HL-60 (cell line): ENCODE results near the gene GSG1L2.

Source experiments
- DNase-seq, 2 experiments: peaks; one replicate each; pipeline ENCODE4 v3.0.0-alpha.2; 2010 to 2020; ENCODE audit warnings: low read depth in 1 of 2, low spot score in 1 of 2
- H3K27ac ChIP-seq: fragments of 250-450 bp; sonication (Bioruptor Pico); replicated peaks from 2 replicates; pipeline ENCODE4 v1.5.1; 2020; ENCODE audit warnings: mild to moderate bottlenecking, moderate library complexity
- H3K27me3 ChIP-seq: fragments of 250-450 bp; sonication (Bioruptor Pico); 2 replicates; pipeline ENCODE4 v1.5.1; 2021; ENCODE audit warnings: mild to moderate bottlenecking, moderate library complexity; ENCODE audit not compliant: insufficient read depth, poor library complexity, severe bottlenecking
- H3K4me3 ChIP-seq: replicated peaks from 2 replicates; pipeline ENCODE4 v1.5.1; 2011; ENCODE audit warnings: mild to moderate bottlenecking, control low read depth, low read length; ENCODE audit not compliant: insufficient read depth
- CTCF ChIP-seq: IDR thresholded peaks from one replicate; pipeline ENCODE4 v1.5.1; 2011; ENCODE audit warnings: low read length, control low read depth, inconsistent platforms; ENCODE audit not compliant: insufficient read depth
- GABPA ChIP-seq: IDR thresholded peaks from 2 replicates; pipeline ENCODE4 v1.6.1; 2012; ENCODE audit warnings: low read depth
- POLR2AphosphoS5 ChIP-seq: IDR thresholded peaks from 2 replicates; pipeline ENCODE4 v1.6.1; 2012; ENCODE audit warnings: low read depth
- REST ChIP-seq: IDR thresholded peaks from 2 replicates; pipeline ENCODE4 v1.6.1; 2012; ENCODE audit warnings: low read depth; ENCODE audit not compliant: insufficient replicate concordance
- SPI1 ChIP-seq: IDR thresholded peaks from 2 replicates; pipeline ENCODE4 v1.6.1; 2012; ENCODE audit warnings: low read depth, mild to moderate bottlenecking, borderline replicate concordance

Gene GSG1L2

GRCh38 chr17:9811537-9811936 is 10.3 kb downstream of the GSG1L2 start:
- no peaks in the 10 kb centered on the region for H3K27me3 ChIP-seq
- no peak overlapping the region for H3K27ac ChIP-seq
- H3K4me3 ChIP-seq, result no peak overlapping the region
- TF ChIP-seq REST (no peak), SPI1 (no peak), POLR2AphosphoS5 (no peak), GABPA (no peak), CTCF (no peak)
- no peak for DNase-seq

- no peak overlapping the region for H3K27ac ChIP-seq
- no peak for DNase-seq
- TF ChIP-seq POLR2AphosphoS5, result no peak
- no peak for TF ChIP-seq SPI1
- TF ChIP-seq GABPA, result no peak
- TF ChIP-seq REST, result no peak
- no peak for TF ChIP-seq CTCF
- H3K27me3 ChIP-seq, result no peaks in the 10 kb centered on the region
- no peak overlapping the region for H3K4me3 ChIP-seq
Observed at GRCh38 chr17:9811086-9811485, 10.8 kb downstream of the GSG1L2 start.

GRCh38 chr17:9810100-9810949 is 11.6 kb downstream of the GSG1L2 start:
- no peaks in the 10 kb centered on the region for H3K27me3 ChIP-seq
- no peak overlapping the region for H3K27ac ChIP-seq
- no peak for DNase-seq
- no peak overlapping the region for H3K4me3 ChIP-seq
- TF ChIP-seq GABPA, result no peak
- no peak for TF ChIP-seq POLR2AphosphoS5
- no peak for TF ChIP-seq CTCF
- no peak for TF ChIP-seq SPI1
- TF ChIP-seq REST, result no peak
